Fibroblast of lung (primary cell): ENCODE results near the gene IGSF11. TPM values are rescaled to one million over a fixed set of nuclear protein-coding genes. Genes with fewer than 3 reads are reported as not detected.

Experiments
- DNase-seq, 2 donors: peaks; one replicate each; pipeline versions ENCODE4 v3.0.0 to v3.0.0-alpha.2; 2010; ENCODE audit warnings: low read depth in 2 of 2
- H2AFZ ChIP-seq: 2 replicates; pipeline ENCODE4 v1.5.1; 2012; ENCODE audit warnings: low read length, control low read depth, inconsistent platforms
- H3K27ac ChIP-seq: 2 replicates; pipeline ENCODE4 v1.5.1; 2011; ENCODE audit warnings: low read length, control low read depth; ENCODE audit not compliant: insufficient read depth
- H3K27me3 ChIP-seq: 2 replicates; pipeline ENCODE4 v1.5.1; 2011; ENCODE audit warnings: mild to moderate bottlenecking, low read length; ENCODE audit not compliant: control insufficient read depth, insufficient read depth
- H3K36me3 ChIP-seq: 2 replicates; pipeline ENCODE4 v1.5.1; 2011; ENCODE audit warnings: low read length; ENCODE audit not compliant: control insufficient read depth, insufficient read depth
- H3K4me1 ChIP-seq: 2 replicates; pipeline ENCODE4 v1.5.1; 2011; ENCODE audit warnings: low read length; ENCODE audit not compliant: control insufficient read depth, insufficient read depth; ENCODE audit errors: extremely low read depth
- H3K4me2 ChIP-seq: 2 replicates; pipeline ENCODE4 v1.5.1; 2011; ENCODE audit warnings: low read length, control low read depth; ENCODE audit not compliant: insufficient read depth; ENCODE audit errors: extremely low read depth
- H3K4me3 ChIP-seq, 4 experiments: fragments of 200-600 bp in 1 of 4; sonication (generic) in 1 of 4; replicated peaks in 1 of 4; 2 replicates each; pipeline ENCODE4 v1.5.1; 2011 to 2016; ENCODE audit warnings: low read length in 4 of 4, low read depth in 3 of 4, mild to moderate bottlenecking in 3 of 4, control low read depth in 2 of 4, inconsistent platforms in 1 of 4, mixed read lengths in 1 of 4; ENCODE audit not compliant: insufficient read depth in 1 of 4; ENCODE audit errors: control extremely low read depth in 1 of 4
- H3K79me2 ChIP-seq: 2 replicates; pipeline ENCODE4 v1.5.1; 2012; ENCODE audit warnings: mild to moderate bottlenecking, low read length, inconsistent platforms; ENCODE audit not compliant: control insufficient read depth, insufficient read depth
- H3K9ac ChIP-seq: 2 replicates; pipeline ENCODE4 v1.5.1; 2011; ENCODE audit warnings: mild to moderate bottlenecking, low read length, control low read depth; ENCODE audit not compliant: insufficient read depth
- H3K9me3 ChIP-seq: 2 replicates; pipeline ENCODE4 v1.5.1; 2012; ENCODE audit warnings: low read depth, low read length; ENCODE audit not compliant: control insufficient read depth, insufficient read depth
- H4K20me1 ChIP-seq: 2 replicates; pipeline ENCODE4 v1.5.1; 2011; ENCODE audit warnings: low read length; ENCODE audit not compliant: control insufficient read depth, insufficient read depth; ENCODE audit errors: extremely low read depth
- EZH2 ChIP-seq: IDR thresholded peaks from 2 replicates; pipeline ENCODE4 v1.5.1; 2012; ENCODE audit warnings: low read length, control low read depth, mild to moderate bottlenecking; ENCODE audit errors: missing control alignments
- polyA plus RNA-seq, 2 donors: library from polyadenylated mRNA; depleted of rRNA in 1 of 2; stranded (reverse) in 1 of 2; unstranded in 1 of 2; fragments of >200 nt; gene quantifications; 2 replicates each; pipeline ENCODE4 v1.2.1, GENCODE V29; 2011 to 2012; ENCODE audit warnings: missing spikeins in 1 of 2
- total RNA-seq: library from RNA; depleted of rRNA; stranded (reverse); fragments of >200 nt; gene quantifications from 2 replicates; pipeline ENCODE4 v1.2.1, GENCODE V29; 2014
- TF ChIP-seq, protein P1 (sequence below), 2 donors: IDR thresholded peaks in 1 of 2; conservative IDR thresholded peaks in 1 of 2; 1 replicate in 1 of 2; 2 replicates in 1 of 2; pipeline ENCODE4 v1.5.1; 2011 to 2012; ENCODE audit warnings: low read length in 2 of 2, control low read depth in 1 of 2, inconsistent platforms in 1 of 2, low read depth in 1 of 2, mild to moderate bottlenecking in 1 of 2

The IGSF11 gene
- total and polyA plus RNA-seq, 2 donors (not counting 1 experiment from before 2014, with no cell fraction given) = under 0.01 TPM; not detected in 1

DNA sequence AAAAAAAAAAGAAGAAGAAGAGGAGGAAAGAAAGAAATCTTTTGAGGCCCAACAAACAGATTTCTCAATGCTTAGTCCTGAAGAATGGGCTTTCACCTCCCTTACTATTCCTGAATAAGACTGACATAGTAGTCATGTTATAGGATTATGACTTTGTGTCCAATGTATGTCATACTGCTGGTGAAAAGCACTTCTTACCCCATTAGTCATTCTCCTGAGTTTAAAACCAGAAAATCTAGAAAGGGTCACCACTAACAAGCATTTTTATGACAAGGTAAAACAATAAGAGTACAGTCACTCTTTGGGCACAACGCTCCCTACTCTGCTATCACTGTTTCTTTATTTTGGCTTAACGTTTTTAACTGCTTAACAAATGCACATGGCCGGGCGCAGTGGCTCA, 88.2 kb downstream of the IGSF11 start:
- no peaks in the 10 kb centered on the region for H3K27me3 ChIP-seq
- no peak for DNase-seq
- no peak overlapping the region for H3K27ac ChIP-seq
- no peak overlapping the region for H2AFZ ChIP-seq
- H3K4me2 ChIP-seq = no peak overlapping the region
- no peaks in the 10 kb centered on the region for H3K4me1 ChIP-seq
- no peaks in the 10 kb centered on the region for H3K36me3 ChIP-seq
- no peaks in the 10 kb centered on the region for H4K20me1 ChIP-seq
- no peak overlapping the region for H3K4me3 ChIP-seq
- H3K79me2 ChIP-seq = no peaks in the 10 kb centered on the region
- H3K9ac ChIP-seq = no peak overlapping the region
- no peaks in the 10 kb centered on the region for H3K9me3 ChIP-seq
- TF ChIP-seq, protein P1, sequence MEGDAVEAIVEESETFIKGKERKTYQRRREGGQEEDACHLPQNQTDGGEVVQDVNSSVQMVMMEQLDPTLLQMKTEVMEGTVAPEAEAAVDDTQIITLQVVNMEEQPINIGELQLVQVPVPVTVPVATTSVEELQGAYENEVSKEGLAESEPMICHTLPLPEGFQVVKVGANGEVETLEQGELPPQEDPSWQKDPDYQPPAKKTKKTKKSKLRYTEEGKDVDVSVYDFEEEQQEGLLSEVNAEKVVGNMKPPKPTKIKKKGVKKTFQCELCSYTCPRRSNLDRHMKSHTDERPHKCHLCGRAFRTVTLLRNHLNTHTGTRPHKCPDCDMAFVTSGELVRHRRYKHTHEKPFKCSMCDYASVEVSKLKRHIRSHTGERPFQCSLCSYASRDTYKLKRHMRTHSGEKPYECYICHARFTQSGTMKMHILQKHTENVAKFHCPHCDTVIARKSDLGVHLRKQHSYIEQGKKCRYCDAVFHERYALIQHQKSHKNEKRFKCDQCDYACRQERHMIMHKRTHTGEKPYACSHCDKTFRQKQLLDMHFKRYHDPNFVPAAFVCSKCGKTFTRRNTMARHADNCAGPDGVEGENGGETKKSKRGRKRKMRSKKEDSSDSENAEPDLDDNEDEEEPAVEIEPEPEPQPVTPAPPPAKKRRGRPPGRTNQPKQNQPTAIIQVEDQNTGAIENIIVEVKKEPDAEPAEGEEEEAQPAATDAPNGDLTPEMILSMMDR (conservative IDR thresholded peaks at IDR 0.05 in 1 of 2, IDR thresholded peaks at IDR 0.05 in 1 of 2; ENCODE audit: low read depth in 1 of 2, low read length in 2 of 2) = no peak
- TF ChIP-seq EZH2 = no peak

- no peaks in the 10 kb centered on the region for H3K9me3 ChIP-seq
- H3K4me1 ChIP-seq = no peaks in the 10 kb centered on the region
- no peak for TF ChIP-seq EZH2
- TF ChIP-seq, protein P1 (conservative IDR thresholded peaks at IDR 0.05 in 1 of 2, IDR thresholded peaks at IDR 0.05 in 1 of 2; ENCODE audit: low read depth in 1 of 2, low read length in 2 of 2) = no peak
- no peaks in the 10 kb centered on the region for H3K79me2 ChIP-seq
- no peak overlapping the region for H3K27ac ChIP-seq
- no peaks in the 10 kb centered on the region for H3K27me3 ChIP-seq
- H3K9ac ChIP-seq = no peak overlapping the region
- no peak for DNase-seq
- H3K36me3 ChIP-seq = no peaks in the 10 kb centered on the region
- no peaks in the 10 kb centered on the region for H4K20me1 ChIP-seq
- no peak overlapping the region for H2AFZ ChIP-seq
- no peak overlapping the region for H3K4me2 ChIP-seq
- no peak overlapping the region for H3K4me3 ChIP-seq
Observed at GRCh38 chr3:118945834-118946233, 88.8 kb downstream of the IGSF11 start.

- H3K27me3 ChIP-seq = no peaks in the 10 kb centered on the region
- H3K79me2 ChIP-seq = no peaks in the 10 kb centered on the region
- no peaks in the 10 kb centered on the region for H3K36me3 ChIP-seq
- H3K9ac ChIP-seq = no peak overlapping the region
- H3K4me2 ChIP-seq = no peak overlapping the region
- H3K27ac ChIP-seq = no peak overlapping the region
- H3K4me1 ChIP-seq = no peaks in the 10 kb centered on the region
- no peak overlapping the region for H2AFZ ChIP-seq
- no peak for DNase-seq
- no peaks in the 10 kb centered on the region for H4K20me1 ChIP-seq
- TF ChIP-seq, protein P1 (conservative IDR thresholded peaks at IDR 0.05 in 1 of 2, IDR thresholded peaks at IDR 0.05 in 1 of 2; ENCODE audit: low read depth in 1 of 2, low read length in 2 of 2) = no peak
- TF ChIP-seq EZH2 = no peak
- no peaks in the 10 kb centered on the region for H3K9me3 ChIP-seq
- H3K4me3 ChIP-seq = no peak overlapping the region
Observed at GRCh38 chr3:118943597-118943996, 91.0 kb downstream of the IGSF11 start.
